T-helper 2 cell treated with Interferon-gamma antibody and Interleukin-4, amounts not matched to agents 5 μg/mL and 100 μg/mL, for 36 hours (primary cell): ENCODE results near the gene MLXIP.

Source experiments
- DNase-seq: peaks from one replicate; pipeline ENCODE4 v3.0.0; 2021; ENCODE audit warnings: low spot score
- H3K27ac Mint-ChIP-seq: one replicate; pipeline ENCODE4 v1.8.0; 2021; ENCODE audit warnings: mild to moderate bottlenecking, mixed read lengths
- H3K27me3 Mint-ChIP-seq: one replicate; pipeline ENCODE4 v1.8.0; 2021; ENCODE audit warnings: low read depth, mixed read lengths
- H3K36me3 Mint-ChIP-seq: one replicate; pipeline ENCODE4 v1.8.0; 2021; ENCODE audit warnings: low read depth, mixed read lengths
- H3K4me1 Mint-ChIP-seq: one replicate; pipeline ENCODE4 v1.8.0; 2021; ENCODE audit warnings: low read depth, mixed read lengths
- H3K4me3 Mint-ChIP-seq: one replicate; pipeline ENCODE4 v1.8.0; 2022; ENCODE audit warnings: mild to moderate bottlenecking, moderate library complexity, mixed read lengths
- H3K9me3 Mint-ChIP-seq: one replicate; pipeline ENCODE4 v1.8.0; 2021; ENCODE audit warnings: mixed read lengths

Gene MLXIP

GRCh38 chr12:122126713-122127597, 48.4 kb downstream of the MLXIP start:
- H3K4me3 Mint-ChIP-seq: no peak overlapping the region
- H3K4me1 Mint-ChIP-seq: peaks cover 8% of the 10 kb centered on the region
- no peaks in the 10 kb centered on the region for H3K27me3 Mint-ChIP-seq
- peaks cover 5% of the 10 kb centered on the region for H3K36me3 Mint-ChIP-seq
- DNase-seq: no peak
- H3K27ac Mint-ChIP-seq: no peak overlapping the region
- no peaks in the 10 kb centered on the region for H3K9me3 Mint-ChIP-seq

GRCh38 chr12:122127839-122128238, 49.3 kb downstream of the MLXIP start:
- Mint-ChIP-seq H3K27me3 (no peaks in the 10 kb centered on the region), H3K36me3 (peaks cover 7% of the 10 kb centered on the region), H3K27ac (no peak overlapping the region), H3K4me1 (peaks cover 7% of the 10 kb centered on the region), H3K4me3 (no peak overlapping the region), H3K9me3 (no peaks in the 10 kb centered on the region)
- DNase-seq: no peak

- H3K4me3 Mint-ChIP-seq: no peak overlapping the region
- H3K27ac Mint-ChIP-seq: no peak overlapping the region
- peaks cover 5% of the 10 kb centered on the region for H3K4me1 Mint-ChIP-seq
- no peak for DNase-seq
- H3K9me3 Mint-ChIP-seq: no peaks in the 10 kb centered on the region
- H3K36me3 Mint-ChIP-seq: peaks cover 7% of the 10 kb centered on the region
- H3K27me3 Mint-ChIP-seq: no peaks in the 10 kb centered on the region
Observed at GRCh38 chr12:122128481-122128880, 49.9 kb downstream of the MLXIP start.

- H3K36me3 Mint-ChIP-seq: peaks cover 12% of the 10 kb centered on the region
Observed at GRCh38 chr12:122129131-122129530, 50.6 kb downstream of the MLXIP start.

GRCh38 chr12:122130150-122130549, 51.6 kb downstream of the MLXIP start:
- H3K9me3 Mint-ChIP-seq: no peaks in the 10 kb centered on the region
- no peak overlapping the region for H3K4me3 Mint-ChIP-seq
- no peak for DNase-seq
- peaks cover 2% of the 10 kb centered on the region for H3K4me1 Mint-ChIP-seq
- H3K36me3 Mint-ChIP-seq: peaks cover 12% of the 10 kb centered on the region
- no peak overlapping the region for H3K27ac Mint-ChIP-seq
- no peaks in the 10 kb centered on the region for H3K27me3 Mint-ChIP-seq

More at GRCh38 chr12:122129131-122129530, 50.6 kb downstream of the MLXIP start:
- H3K4me3 Mint-ChIP-seq: no peak overlapping the region
- H3K4me1 Mint-ChIP-seq: peaks cover 2% of the 10 kb centered on the region
- H3K27me3 Mint-ChIP-seq: no peaks in the 10 kb centered on the region
- no peak for DNase-seq
- no peak overlapping the region for H3K27ac Mint-ChIP-seq
- no peaks in the 10 kb centered on the region for H3K9me3 Mint-ChIP-seq

GRCh38 chr12:122133192-122133950, 54.8 kb downstream of the MLXIP start:
- no peak for DNase-seq
- no peaks in the 10 kb centered on the region for H3K9me3 Mint-ChIP-seq
- no peak overlapping the region for H3K27ac Mint-ChIP-seq
- peaks cover 17% of the 10 kb centered on the region for H3K36me3 Mint-ChIP-seq
- H3K27me3 Mint-ChIP-seq: no peaks in the 10 kb centered on the region
- no peak overlapping the region for H3K4me3 Mint-ChIP-seq
- H3K4me1 Mint-ChIP-seq: no peaks in the 10 kb centered on the region

- no peaks in the 10 kb centered on the region for H3K4me1 Mint-ChIP-seq
- peaks cover 15% of the 10 kb centered on the region for H3K36me3 Mint-ChIP-seq
- no peak overlapping the region for H3K27ac Mint-ChIP-seq
- DNase-seq: no peak
- no peak overlapping the region for H3K4me3 Mint-ChIP-seq
- H3K9me3 Mint-ChIP-seq: no peaks in the 10 kb centered on the region
- H3K27me3 Mint-ChIP-seq: no peaks in the 10 kb centered on the region
Observed at GRCh38 chr12:122135437-122136031, 57.0 kb downstream of the MLXIP start.

GRCh38 chr12:122137229-122137628, 58.7 kb downstream of the MLXIP start:
- Mint-ChIP-seq H3K27ac (no peak overlapping the region), H3K4me3 (no peak overlapping the region), H3K9me3 (no peaks in the 10 kb centered on the region), H3K27me3 (no peaks in the 10 kb centered on the region), H3K4me1 (no peaks in the 10 kb centered on the region), H3K36me3 (peaks cover 11% of the 10 kb centered on the region)
- no peak for DNase-seq

- Mint-ChIP-seq H3K36me3 (peaks cover 11% of the 10 kb centered on the region), H3K27me3 (no peaks in the 10 kb centered on the region), H3K4me3 (no peak overlapping the region), H3K9me3 (no peaks in the 10 kb centered on the region), H3K4me1 (no peaks in the 10 kb centered on the region), H3K27ac (no peak overlapping the region)
- DNase-seq: no peak
Observed at GRCh38 chr12:122137681-122138080, 59.1 kb downstream of the MLXIP start.

GRCh38 chr12:122138181-122138580, 59.6 kb downstream of the MLXIP start:
- no peak for DNase-seq
- Mint-ChIP-seq H3K36me3 (peaks cover 11% of the 10 kb centered on the region), H3K4me3 (no peak overlapping the region), H3K27ac (no peak overlapping the region), H3K9me3 (no peaks in the 10 kb centered on the region), H3K4me1 (no peaks in the 10 kb centered on the region), H3K27me3 (no peaks in the 10 kb centered on the region)

- Mint-ChIP-seq H3K4me3 (no peak overlapping the region), H3K4me1 (no peaks in the 10 kb centered on the region), H3K36me3 (peaks cover 9% of the 10 kb centered on the region), H3K9me3 (no peaks in the 10 kb centered on the region), H3K27ac (no peak overlapping the region), H3K27me3 (no peaks in the 10 kb centered on the region)
- no peak for DNase-seq
Observed at GRCh38 chr12:122138616-122139015, 60.1 kb downstream of the MLXIP start.

- Mint-ChIP-seq H3K27me3 (no peaks in the 10 kb centered on the region), H3K9me3 (no peaks in the 10 kb centered on the region), H3K36me3 (peaks cover 6% of the 10 kb centered on the region), H3K4me1 (no peaks in the 10 kb centered on the region), H3K27ac (no peak overlapping the region), H3K4me3 (no peak overlapping the region)
- DNase-seq: no peak
Observed at GRCh38 chr12:122139266-122139665, 60.7 kb downstream of the MLXIP start.

- H3K4me1 Mint-ChIP-seq: no peaks in the 10 kb centered on the region
- no peaks in the 10 kb centered on the region for H3K9me3 Mint-ChIP-seq
- no peaks in the 10 kb centered on the region for H3K27me3 Mint-ChIP-seq
- no peak for DNase-seq
- H3K4me3 Mint-ChIP-seq: no peak overlapping the region
- no peak overlapping the region for H3K27ac Mint-ChIP-seq
- H3K36me3 Mint-ChIP-seq: peaks cover 6% of the 10 kb centered on the region
Observed at GRCh38 chr12:122139941-122140340, 61.4 kb downstream of the MLXIP start.
